ENCODE data around the gene DCXR. TPM values are rescaled to one million over a fixed set of nuclear protein-coding genes. Genes with fewer than 3 reads are reported as not detected.

DCXR gene
- total and polyA plus RNA-seq, 8 donors = 34.8 to 108 (median 60.0) TPM

- no peaks in the 10 kb centered on the region for H3K9me3 ChIP-seq
- no peaks in the 10 kb centered on the region for H3K27me3 ChIP-seq
- no peaks in the 10 kb centered on the region for H3K36me3 ChIP-seq
- no peak for FAIRE-seq
- intact Hi-C loops (cut with DNase I) = no loop called here
- WGBS, 2 donors = 84 to 88% methylated on average over 24 of the region's 24 CpGs
- no peaks in the 10 kb centered on the region for H3K4me1 ChIP-seq
- no peak overlapping the region for H3K27ac ChIP-seq
- TF ChIP-seq, protein P1, sequence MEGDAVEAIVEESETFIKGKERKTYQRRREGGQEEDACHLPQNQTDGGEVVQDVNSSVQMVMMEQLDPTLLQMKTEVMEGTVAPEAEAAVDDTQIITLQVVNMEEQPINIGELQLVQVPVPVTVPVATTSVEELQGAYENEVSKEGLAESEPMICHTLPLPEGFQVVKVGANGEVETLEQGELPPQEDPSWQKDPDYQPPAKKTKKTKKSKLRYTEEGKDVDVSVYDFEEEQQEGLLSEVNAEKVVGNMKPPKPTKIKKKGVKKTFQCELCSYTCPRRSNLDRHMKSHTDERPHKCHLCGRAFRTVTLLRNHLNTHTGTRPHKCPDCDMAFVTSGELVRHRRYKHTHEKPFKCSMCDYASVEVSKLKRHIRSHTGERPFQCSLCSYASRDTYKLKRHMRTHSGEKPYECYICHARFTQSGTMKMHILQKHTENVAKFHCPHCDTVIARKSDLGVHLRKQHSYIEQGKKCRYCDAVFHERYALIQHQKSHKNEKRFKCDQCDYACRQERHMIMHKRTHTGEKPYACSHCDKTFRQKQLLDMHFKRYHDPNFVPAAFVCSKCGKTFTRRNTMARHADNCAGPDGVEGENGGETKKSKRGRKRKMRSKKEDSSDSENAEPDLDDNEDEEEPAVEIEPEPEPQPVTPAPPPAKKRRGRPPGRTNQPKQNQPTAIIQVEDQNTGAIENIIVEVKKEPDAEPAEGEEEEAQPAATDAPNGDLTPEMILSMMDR (IDR thresholded peaks at IDR 0.05) = no peak
- ATAC-seq = no peak
- no peak for DNase-seq
- no peak overlapping the region for H3K4me3 ChIP-seq
These were observed 30.8 kb downstream of the DCXR start for GRCh38 chr17:82006468-82007227.

DNA sequence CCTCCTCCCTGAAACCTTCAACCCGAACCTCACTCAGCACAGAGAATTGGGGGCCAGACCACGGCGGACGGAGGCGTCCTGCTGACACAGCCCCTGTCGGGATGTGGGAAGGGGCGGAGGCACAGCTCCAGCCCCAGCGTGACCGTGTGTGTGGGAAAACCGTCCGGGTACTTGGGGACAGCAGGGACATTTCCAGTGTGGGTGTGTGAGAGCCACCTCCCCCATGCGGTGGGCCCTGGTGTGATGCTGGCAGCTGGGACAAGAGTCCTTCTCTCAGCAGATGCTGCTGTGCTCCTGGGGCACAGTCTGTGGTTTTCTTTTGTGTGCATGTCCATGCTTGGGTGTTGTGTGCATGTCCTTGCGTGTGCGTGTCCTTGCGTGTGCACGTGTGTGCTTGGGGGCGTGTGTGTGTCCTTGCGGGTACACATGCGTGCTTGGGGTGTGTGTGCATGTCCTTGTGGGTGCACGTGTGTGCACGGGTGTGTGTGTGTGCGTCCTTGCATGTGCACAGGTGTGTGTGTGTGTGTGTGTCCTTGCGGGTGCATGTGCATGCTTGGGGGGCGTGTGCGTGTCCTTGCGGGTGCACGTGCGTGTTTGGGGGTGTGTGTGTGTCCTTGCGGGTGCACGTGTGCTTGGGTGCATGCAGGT, 31.7 kb downstream of the DCXR start:
- intact Hi-C loops (cut with DNase I) = no loop called here

DNA sequence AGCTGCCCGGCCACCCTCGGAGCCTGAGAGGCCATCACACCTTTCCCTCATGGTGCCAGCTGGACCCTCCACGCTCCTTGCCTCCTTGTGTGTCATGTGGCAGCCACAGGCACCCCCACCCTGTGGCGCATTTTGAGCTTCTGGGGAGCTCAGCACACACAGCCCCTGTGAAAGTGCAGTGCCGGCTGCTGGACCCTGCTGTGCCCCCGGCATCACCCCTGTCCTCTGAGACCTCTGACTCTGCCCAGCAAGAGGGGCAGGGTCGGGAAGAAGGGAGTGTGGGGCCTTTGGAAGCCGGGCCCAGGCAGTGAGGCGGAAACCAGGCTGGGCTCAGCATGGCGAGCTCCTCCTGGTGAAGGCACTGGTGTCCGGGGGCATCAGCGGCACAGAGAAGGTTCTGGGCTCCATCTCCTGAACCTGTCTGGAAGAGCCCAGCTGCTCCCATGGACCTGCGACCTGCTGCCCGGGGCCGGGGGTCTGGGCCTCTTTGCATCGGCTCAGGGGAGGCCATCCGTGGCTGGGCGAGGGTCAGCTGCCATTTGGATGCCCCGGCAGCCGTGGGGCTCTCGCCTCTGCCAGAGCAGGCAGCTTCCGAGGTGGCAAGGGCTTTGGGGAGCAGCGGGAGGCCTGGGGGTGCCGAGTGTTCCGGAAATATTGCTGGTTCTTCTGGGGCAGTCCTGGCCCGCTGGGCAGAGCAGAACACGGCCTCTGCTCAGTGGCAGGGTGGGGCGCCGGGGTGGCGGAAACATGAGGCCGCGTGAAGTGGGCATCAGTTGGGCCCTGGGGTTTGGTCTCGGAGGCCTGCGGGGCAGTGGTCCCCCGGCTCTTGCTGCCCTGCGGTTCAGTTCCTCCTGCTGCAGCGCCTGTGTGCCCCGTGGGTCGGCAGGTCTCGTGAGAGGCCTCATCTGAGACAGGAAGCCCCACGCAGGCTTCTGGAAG, 32.7 kb downstream of the DCXR start:
- TF ChIP-seq, protein P1 (IDR thresholded peaks at IDR 0.05) = no peak
- FAIRE-seq (no peak), DNase-seq (no peak), ATAC-seq (no peak)
- WGBS, 2 donors = 92 to 94% methylated on average over 39 to 41 of the region's 41 CpGs
- H3K27me3 ChIP-seq = no peaks in the 10 kb centered on the region
- no peaks in the 10 kb centered on the region for H3K4me1 ChIP-seq
- no peaks in the 10 kb centered on the region for H3K36me3 ChIP-seq
- intact Hi-C loops (cut with DNase I) = no loop called here
- no peak overlapping the region for H3K4me3 ChIP-seq
- H3K9me3 ChIP-seq = no peaks in the 10 kb centered on the region
- no peak overlapping the region for H3K27ac ChIP-seq

More for the DNA sequence above, 31.7 kb downstream of the DCXR start:
- TF ChIP-seq, protein P1 (IDR thresholded peaks at IDR 0.05) = no peak
- no peaks in the 10 kb centered on the region for H3K4me1 ChIP-seq
- 88 to 89% methylated on average over 30 of the region's 30 CpGs for WGBS, 2 donors
- no peak overlapping the region for H3K4me3 ChIP-seq
- FAIRE-seq (no peak), DNase-seq (no peak), ATAC-seq (no peak)
- H3K36me3 ChIP-seq = no peaks in the 10 kb centered on the region
- H3K27ac ChIP-seq = no peak overlapping the region
- no peaks in the 10 kb centered on the region for H3K27me3 ChIP-seq
- H3K9me3 ChIP-seq = no peaks in the 10 kb centered on the region

DNA sequence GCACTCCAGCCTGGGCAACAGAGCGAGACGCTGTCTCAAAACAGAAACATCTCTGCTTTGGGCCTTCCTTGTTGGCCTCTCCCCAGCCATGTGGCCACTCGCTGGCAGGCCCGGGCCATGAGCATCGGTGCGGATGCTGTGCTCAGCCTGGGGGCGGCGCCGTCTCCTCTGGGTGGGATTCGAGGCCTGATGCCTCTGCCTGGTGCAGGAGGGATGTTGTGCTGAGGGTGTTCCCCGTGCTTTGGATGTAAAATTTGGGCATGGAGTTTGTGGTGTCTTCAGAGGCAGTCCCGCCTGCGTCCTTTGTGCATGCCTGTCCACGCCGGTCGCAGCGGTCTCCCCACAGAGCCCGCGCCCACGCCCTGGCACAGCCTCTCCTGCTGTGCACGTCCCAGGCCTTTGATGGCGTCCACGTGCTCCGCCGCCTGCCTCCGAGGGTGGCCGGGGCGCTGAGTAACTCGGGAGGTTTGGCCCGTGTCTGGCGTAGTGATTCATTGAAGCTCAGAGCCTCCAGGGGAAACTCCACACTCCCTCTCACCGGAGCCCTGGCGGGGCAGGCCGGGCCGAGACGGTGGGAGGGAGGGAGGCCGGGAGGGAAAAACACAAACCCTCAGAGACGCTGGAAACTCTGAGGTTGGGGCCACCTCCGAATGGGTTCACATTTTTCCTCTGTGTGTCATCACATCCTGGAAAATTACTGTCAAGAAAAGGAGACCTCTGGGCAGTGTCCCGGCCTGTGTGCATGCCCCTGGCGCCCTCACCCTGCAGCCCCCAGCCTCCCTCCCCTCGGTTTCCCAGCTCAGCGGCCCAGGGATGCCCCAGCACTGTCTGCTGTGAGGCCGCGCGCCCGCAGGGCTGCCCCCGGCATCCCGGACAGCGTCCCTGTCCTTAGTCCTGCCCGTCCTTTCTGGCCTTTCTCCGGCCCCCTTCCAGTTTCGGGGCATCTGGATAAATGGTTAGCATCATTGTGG, 33.8 kb downstream of the DCXR start:
- FAIRE-seq = no peak
- ATAC-seq = peak in 3 of 4 donors; percentile 49 to 67 (median 63)
- intact Hi-C loops (cut with DNase I) = no loop called here
- 86% methylated on average over 53 of the region's 53 CpGs for WGBS, 2 donors
- Histone ChIP-seq H3K36me3 (no peaks in the 10 kb centered on the region), H3K4me1 (no peaks in the 10 kb centered on the region), H3K27ac (no peak overlapping the region), H3K27me3 (no peaks in the 10 kb centered on the region), H3K4me3 (no peak overlapping the region), H3K9me3 (no peaks in the 10 kb centered on the region)
- DNase-seq = no peak
- TF ChIP-seq, protein P1 (IDR thresholded peaks at IDR 0.05) = no peak
